A549 (cell line): ENCODE results near the gene GNB4. TPM values are rescaled to one million over a fixed set of nuclear protein-coding genes. Genes with fewer than 3 reads are reported as not detected.

Experiments used
- ATAC-seq, 2 experiments: fragments of 200-7000 bp in 1 of 2; fragments of >200 bp in 1 of 2; cut with Nextera tagmentation in 1 of 2; cut with Tn5 transposase in 1 of 2; 3 replicates each; pipeline versions ENCODE4 v1.8.0 to v1.9.1; 2018 to 2020; ENCODE audit warnings: mild to moderate bottlenecking in 1 of 2, moderate library complexity in 1 of 2
- CTCF ChIA-PET: fragments of 300-600 bp; sonication (Branson Sonifier 250); formaldehyde crosslinking; extraction: SDS; loops from one replicate; lab custom pipeline; 2021; ENCODE audit warnings: antibody characterized with exemption, inconsistent platforms; lab: Yijun Ruan, JAX
- POLR2A ChIA-PET: fragments of 350-600 bp; formaldehyde crosslinking; extraction: SDS; loops from one replicate; lab custom pipeline; 2021; ENCODE audit warnings: antibody characterized with exemption, inconsistent platforms; lab: Yijun Ruan, JAX
- DNase-seq, 2 experiments: peaks; one replicate each; pipeline versions ENCODE4 v3.0.0 to v3.0.0-alpha.2; 2011 to 2016; ENCODE audit warnings: low read depth in 1 of 2, low spot score in 1 of 2
- FAIRE-seq: peaks from 2 replicates; lab custom pipeline; 2011; peaks lifted over from hg19 to GRCh38; lab: Jason Lieb, UNC
- H3K27ac ChIP-seq, 2 experiments: fragments of >200 bp; sonication (Bioruptor Twin); formaldehyde crosslinking; 3 replicates each; pipeline ENCODE4 v1.5.1; 2016 to 2017
- H3K4me1 ChIP-seq: fragments of >200 bp; sonication (Bioruptor Twin); formaldehyde crosslinking; 3 replicates; pipeline ENCODE4 v1.6.1; 2016
- H3K4me2 ChIP-seq: fragments of >200 bp; sonication (Bioruptor Twin); formaldehyde crosslinking; 3 replicates; pipeline ENCODE4 v1.6.1; 2016
- H3K4me3 ChIP-seq: fragments of >200 bp; sonication (Bioruptor Twin); formaldehyde crosslinking; 3 replicates; pipeline ENCODE4 v1.5.1; 2016
- H3K9me3 ChIP-seq: fragments of >200 bp; sonication (Bioruptor Twin); formaldehyde crosslinking; 3 replicates; pipeline ENCODE4 v1.6.1; 2016
- BCL3 ChIP-seq: fragments of >200 bp; sonication (Bioruptor Twin); formaldehyde crosslinking; IDR thresholded peaks from 3 replicates; pipeline ENCODE4 v1.6.1; 2016
- CEBPB ChIP-seq, 2 experiments: fragments of >200 bp in 1 of 2; sonication (Bioruptor Twin) in 1 of 2; formaldehyde crosslinking in 1 of 2; IDR thresholded peaks; 2 replicates each; pipeline ENCODE4 v1.6.1; 2012 to 2016
- ESRRA ChIP-seq: fragments of 150-350 bp; IDR thresholded peaks from 2 replicates; pipeline ENCODE4 v1.6.1; 2014; ENCODE audit warnings: mild to moderate bottlenecking, low read length, borderline replicate concordance
- FOSL2 ChIP-seq, 2 experiments: fragments of 450-650 bp in 1 of 2; fragments of >200 bp in 1 of 2; sonication (Bioruptor Twin) in 1 of 2; formaldehyde crosslinking; IDR thresholded peaks; 2 replicates each; pipeline versions ENCODE4 v1.5.0 to v1.6.1; 2016 to 2020; ENCODE audit warnings: mild to moderate bottlenecking in 1 of 2, moderate library complexity in 1 of 2
- GATA3 ChIP-seq: IDR thresholded peaks from 2 replicates; pipeline ENCODE4 v1.6.1; 2012; ENCODE audit warnings: borderline replicate concordance
- HEYL ChIP-seq: fragments of 250-450 bp; sonication (Bioruptor Pico); IDR thresholded peaks from 2 replicates; pipeline ENCODE4 v1.8.0; 2021; ENCODE audit warnings: mild to moderate bottlenecking, moderate library complexity
- HMGXB4 ChIP-seq: fragments of 250-450 bp; sonication (Bioruptor Pico); IDR thresholded peaks from 2 replicates; pipeline ENCODE4 v1.5.0; 2021; ENCODE audit warnings: mild to moderate bottlenecking, moderate library complexity, borderline replicate concordance
- HOXA7 ChIP-seq: fragments of 250-450 bp; sonication (Bioruptor Pico); IDR thresholded peaks from 2 replicates; pipeline ENCODE4 v1.5.0; 2020; ENCODE audit warnings: mild to moderate bottlenecking, moderate library complexity
- JUN ChIP-seq, 2 experiments: fragments of >200 bp; sonication (Bioruptor Twin); formaldehyde crosslinking; IDR thresholded peaks; 2 replicates in 1 of 2; 3 replicates in 1 of 2; pipeline ENCODE4 v1.6.1; 2016 to 2017
- KDM1A ChIP-seq: fragments of 200-600 bp; sonication (generic); IDR thresholded peaks from 2 replicates; pipeline ENCODE4 v1.6.1; 2016; ENCODE audit warnings: low read depth, mild to moderate bottlenecking
- MYC ChIP-seq: IDR thresholded peaks from 2 replicates; pipeline ENCODE4 v1.6.1; 2012; ENCODE audit warnings: mild to moderate bottlenecking, inconsistent platforms, low read length, improper control_type of control experiment, borderline replicate concordance
- NFE2L2 ChIP-seq: fragments of 150-350 bp; conservative IDR thresholded peaks from 2 replicates; pipeline ENCODE4 v1.6.1; 2014; ENCODE audit warnings: low read length
- NPAS2 ChIP-seq: fragments of 250-450 bp; sonication (Bioruptor Pico); IDR thresholded peaks from 2 replicates; pipeline ENCODE4 v1.8.0; 2022; ENCODE audit warnings: mild to moderate bottlenecking, moderate library complexity, borderline replicate concordance
- PBX3 ChIP-seq: IDR thresholded peaks from 2 replicates; pipeline ENCODE4 v1.6.1; 2012
- POLR2A ChIP-seq: IDR thresholded peaks from 2 replicates; pipeline ENCODE4 v1.6.1; 2012; ENCODE audit warnings: mild to moderate bottlenecking, low read length
- RAD21 ChIP-seq, 2 experiments: fragments of >200 bp in 1 of 2; sonication (Bioruptor Twin) in 1 of 2; formaldehyde crosslinking in 1 of 2; IDR thresholded peaks in 1 of 2; conservative IDR thresholded peaks in 1 of 2; 2 replicates in 1 of 2; 3 replicates in 1 of 2; pipeline ENCODE4 v1.6.1; 2012 to 2018; ENCODE audit warnings: inconsistent platforms in 1 of 2
- RARB ChIP-seq: fragments of 250-450 bp; sonication (Bioruptor Pico); IDR thresholded peaks from 2 replicates; pipeline ENCODE4 v1.8.0; 2021; ENCODE audit warnings: mild to moderate bottlenecking, moderate library complexity
- REST ChIP-seq: fragments of 200-600 bp; sonication (generic); IDR thresholded peaks from 2 replicates; pipeline ENCODE4 v1.6.1; 2016; ENCODE audit warnings: antibody characterized with exemption, mild to moderate bottlenecking, moderate library complexity
- RFX5 ChIP-seq: fragments of 450-650 bp; IDR thresholded peaks from 2 replicates; pipeline ENCODE4 v1.7.1; 2014; ENCODE audit warnings: antibody characterized with exemption, mild to moderate bottlenecking, moderate library complexity
- RNF2 ChIP-seq: fragments of 200-600 bp; sonication (generic); IDR thresholded peaks from 2 replicates; pipeline ENCODE4 v1.6.1; 2016; ENCODE audit warnings: low read depth, mild to moderate bottlenecking, antibody characterized with exemption, moderate library complexity, borderline replicate concordance
- SMC3 ChIP-seq: fragments of >200 bp; sonication (Bioruptor Twin); formaldehyde crosslinking; IDR thresholded peaks from 3 replicates; pipeline ENCODE4 v1.6.1; 2018; ENCODE audit warnings: inconsistent platforms
- ZSCAN20 ChIP-seq: fragments of 250-450 bp; sonication (Bioruptor Pico); IDR thresholded peaks from 2 replicates; pipeline ENCODE4 v1.8.0; 2022; ENCODE audit warnings: mild to moderate bottlenecking, moderate library complexity
- WGBS: methylation state at CpG from one replicate; pipeline ENCODE4 v1.1.6; 2017; ENCODE audit errors: missing lambda C conversion rate; 5-methylcytosine and 5-hydroxymethylcytosine counted together
- polyA plus RNA-seq, 4 experiments: library from polyadenylated mRNA; depleted of rRNA in 3 of 4; stranded (reverse); fragments of >200 nt; fragmentation: RNase III in 1 of 4; extraction: RNeasy Plus Mini Kit Qiagen cat#74134 plus additional on column Dnase treatment in 1 of 4; gene quantifications; 2 replicates in 3 of 4; 3 replicates in 1 of 4; pipeline ENCODE4 v1.2.3, GENCODE V29; 2011 to 2017

GNB4 gene
- polyA plus RNA-seq, 2 of the 4 experiments (the other 2 are of a cell fraction), result 10.9 to 22.7 TPM

GRCh38 chr3:179452872-179453271, 1.6 kb upstream of the GNB4 start:
- Histone ChIP-seq H3K4me1 (0 out of 3 replicates have a peak, but pooled peaks cover 3% of the 10 kb centered on the region), H3K4me2 (no peak overlapping the region), H3K27ac (no peak overlapping the region)
- WGBS, result 94% methylated on average over 8 of the region's 8 CpGs
- CTCF ChIA-PET, result no interaction called here
- DNase-seq, result no peak
- TF ChIP-seq ESRRA, result no peak
- no peak for TF ChIP-seq GATA3
- TF ChIP-seq, all 56 proteins: peak for 0
- H3K4me3 ChIP-seq, result no peak overlapping the region
- POLR2A ChIA-PET, result no interaction called here
- ATAC-seq (no peak), FAIRE-seq (no peak)
- H3K9me3 ChIP-seq, result no peaks in the 10 kb centered on the region

- FAIRE-seq (no peak), DNase-seq (no peak), ATAC-seq (no peak)
- ChIA-PET CTCF (no interaction called here), POLR2A (no interaction called here)
- TF ChIP-seq RAD21 (conservative IDR thresholded peaks at IDR 0.05 in 1 of 2, IDR thresholded peaks at IDR 0.05 in 1 of 2), result no peak
- TF ChIP-seq POLR2A, result no peak
- TF ChIP-seq HOXA7 (CRISPR knock-in tag), result no peak
- TF ChIP-seq RNF2, result no peak
- TF ChIP-seq HMGXB4 (CRISPR knock-in tag), result no peak
- TF ChIP-seq CEBPB (IDR thresholded peaks at IDR 0.05), result no peak
- TF ChIP-seq RFX5, result no peak
- no peak for TF ChIP-seq REST
- TF ChIP-seq ZSCAN20 (CRISPR knock-in tag), result no peak
- TF ChIP-seq NFE2L2, result no peak
- no peak for TF ChIP-seq MYC
- no peak for TF ChIP-seq SMC3
- TF ChIP-seq FOSL2 (IDR thresholded peaks at IDR 0.05), result no peak
- TF ChIP-seq FOSL2 (CRISPR knock-in tag; IDR thresholded peaks at IDR 0.05), result no peak
- no peak for TF ChIP-seq PBX3
- no peak for TF ChIP-seq BCL3
- TF ChIP-seq NPAS2 (CRISPR knock-in tag), result no peak
- TF ChIP-seq KDM1A, result no peak
- TF ChIP-seq JUN (IDR thresholded peaks at IDR 0.05), result no peak
- TF ChIP-seq HEYL (CRISPR knock-in tag), result no peak
- no peak for TF ChIP-seq RARB
- Histone ChIP-seq H3K4me1 (0 out of 3 replicates have a peak, but pooled peaks cover 3% of the 10 kb centered on the region), H3K27ac (no peak overlapping the region; a peak in 1 of 6 replicates), H3K9me3 (no peaks in the 10 kb centered on the region), H3K4me3 (no peak overlapping the region; the same call in 2 of the 3 replicates), H3K4me2 (peak overlapping the region; percentile 84)
- 74% methylated on average over 6 of the region's 6 CpGs for WGBS
Measured at GRCh38 chr3:179452176-179452564, 900 bp upstream of the GNB4 start.
